ENCODE measurements around the gene MLLT10. TPM values are rescaled to one million over a fixed set of nuclear protein-coding genes. Genes with fewer than 3 reads are reported as not detected.

MLLT10 gene
- total and polyA plus RNA-seq, 9 donors = 20.7 to 30.6 (median 25.5) TPM

- Histone ChIP-seq H3K27me3 (ENCODE audit: control insufficient read depth, insufficient read depth, low read length) (no peaks in the 10 kb centered on the region), H3K36me3 (ENCODE audit: control insufficient read depth, insufficient read depth, low read length) (peaks cover 3% of the 10 kb centered on the region), H3K4me1 (ENCODE audit: control insufficient read depth, insufficient read depth, low read length) (peaks cover 9% of the 10 kb centered on the region), H3K4me3 (ENCODE audit: low read length) (no peak overlapping the region), H3K27ac (ENCODE audit: low read length) (no peak overlapping the region), H3K9me3 (replicated peaks; ENCODE audit: control insufficient read depth, low read depth, low read length) (no peaks in the 10 kb centered on the region)
- WGBS (ENCODE audit: insufficient coverage) = 42% methylated on average over 3 of the region's 3 CpGs
- DNase-seq = peak; percentile 53
Observed at GRCh38 chr10:21726601-21727225, 192.7 kb downstream of the MLLT10 start.

DNA sequence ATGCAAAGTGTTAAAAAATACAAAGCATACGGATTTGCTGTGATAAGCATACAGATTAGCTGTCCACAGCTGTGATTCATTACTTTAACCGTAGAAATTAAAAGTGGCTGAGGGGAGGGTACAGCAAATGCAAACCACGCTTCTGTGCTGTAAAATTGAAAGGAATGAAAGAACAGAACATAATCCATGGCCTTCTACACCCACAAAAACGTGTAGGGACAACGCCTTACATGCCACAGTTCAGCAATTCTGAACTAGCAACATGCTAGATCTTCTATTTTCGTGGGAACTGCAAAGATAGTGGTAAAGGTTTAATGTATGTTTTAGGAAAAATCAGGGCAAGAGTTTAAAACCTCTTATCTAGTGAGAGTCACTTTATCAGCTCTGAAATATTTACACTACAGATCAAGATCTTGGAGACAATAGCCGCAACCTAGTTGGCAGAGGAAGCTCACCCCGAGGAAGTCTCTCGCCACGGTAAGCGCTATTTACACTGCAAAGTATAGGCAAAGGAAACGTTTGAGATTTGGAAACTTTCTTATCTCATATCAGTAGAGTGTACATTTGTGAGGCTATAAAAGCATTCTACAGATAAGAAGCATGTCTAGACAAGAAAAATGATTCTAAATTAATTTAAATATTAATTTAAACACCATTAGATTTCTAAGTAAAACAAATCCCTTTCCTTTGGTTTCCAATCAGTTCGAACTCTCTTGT lies 193.6 kb downstream of the MLLT10 start:
- peaks cover 9% of the 10 kb centered on the region for H3K4me1 ChIP-seq (ENCODE audit: control insufficient read depth, insufficient read depth, low read length)
- no CpG with 5 or more reads among the region's 13 CpGs for WGBS (ENCODE audit: insufficient coverage)
- DNase-seq = no peak
- peak overlapping the region; percentile 30 for H3K27ac ChIP-seq (ENCODE audit: low read length)
- H3K36me3 ChIP-seq (ENCODE audit: control insufficient read depth, insufficient read depth, low read length) = peaks cover 3% of the 10 kb centered on the region
- H3K4me3 ChIP-seq (ENCODE audit: low read length) = no peak overlapping the region
- no peaks in the 10 kb centered on the region for H3K27me3 ChIP-seq (ENCODE audit: control insufficient read depth, insufficient read depth, low read length)
- no peaks in the 10 kb centered on the region for H3K9me3 ChIP-seq (replicated peaks; ENCODE audit: control insufficient read depth, low read depth, low read length)

DNA sequence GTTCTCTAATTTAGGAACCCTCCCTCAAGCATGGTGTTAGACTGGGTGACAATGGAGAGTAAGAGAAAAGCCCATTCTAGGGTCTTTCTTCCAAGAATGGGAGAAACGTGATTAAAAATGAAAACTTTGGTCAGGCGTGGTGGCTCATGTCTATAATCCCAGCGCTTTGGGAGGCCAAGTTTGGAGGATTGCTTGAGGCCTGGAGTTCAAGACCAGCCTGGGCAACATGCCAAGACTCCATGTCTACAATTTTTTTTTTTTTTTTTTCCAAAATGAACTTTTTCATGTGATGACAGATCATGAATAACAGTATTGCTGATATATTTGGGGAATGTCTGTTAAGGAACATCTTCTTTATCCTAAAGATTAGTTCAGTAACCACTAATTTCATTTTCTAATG lies 194.6 kb downstream of the MLLT10 start:
- H3K9me3 ChIP-seq (replicated peaks; ENCODE audit: control insufficient read depth, low read depth, low read length) = no peaks in the 10 kb centered on the region
- H3K27ac ChIP-seq (ENCODE audit: low read length) = no peak overlapping the region
- 82% methylated on average over 2 of the region's 3 CpGs for WGBS (ENCODE audit: insufficient coverage)
- no peak for DNase-seq
- no peak overlapping the region for H3K4me3 ChIP-seq (ENCODE audit: low read length)
- H3K27me3 ChIP-seq (ENCODE audit: control insufficient read depth, insufficient read depth, low read length) = no peaks in the 10 kb centered on the region
- peaks cover 5% of the 10 kb centered on the region for H3K36me3 ChIP-seq (ENCODE audit: control insufficient read depth, insufficient read depth, low read length)
- peaks cover 9% of the 10 kb centered on the region for H3K4me1 ChIP-seq (ENCODE audit: control insufficient read depth, insufficient read depth, low read length)

- DNase-seq = peak; percentile 90
- no peaks in the 10 kb centered on the region for H3K27me3 ChIP-seq (ENCODE audit: control insufficient read depth, insufficient read depth, low read length)
- H3K4me1 ChIP-seq (ENCODE audit: control insufficient read depth, insufficient read depth, low read length) = peaks cover 6% of the 10 kb centered on the region
- no peak overlapping the region for H3K27ac ChIP-seq (ENCODE audit: low read length)
- 6% methylated on average over 2 of the region's 10 CpGs for WGBS (ENCODE audit: insufficient coverage)
- H3K4me3 ChIP-seq (ENCODE audit: low read length) = no peak overlapping the region
- no peaks in the 10 kb centered on the region for H3K9me3 ChIP-seq (replicated peaks; ENCODE audit: control insufficient read depth, low read depth, low read length)
- H3K36me3 ChIP-seq (ENCODE audit: control insufficient read depth, insufficient read depth, low read length) = peaks cover 24% of the 10 kb centered on the region
Observed at GRCh38 chr10:21732067-21732772, 198.2 kb downstream of the MLLT10 start.

DNA sequence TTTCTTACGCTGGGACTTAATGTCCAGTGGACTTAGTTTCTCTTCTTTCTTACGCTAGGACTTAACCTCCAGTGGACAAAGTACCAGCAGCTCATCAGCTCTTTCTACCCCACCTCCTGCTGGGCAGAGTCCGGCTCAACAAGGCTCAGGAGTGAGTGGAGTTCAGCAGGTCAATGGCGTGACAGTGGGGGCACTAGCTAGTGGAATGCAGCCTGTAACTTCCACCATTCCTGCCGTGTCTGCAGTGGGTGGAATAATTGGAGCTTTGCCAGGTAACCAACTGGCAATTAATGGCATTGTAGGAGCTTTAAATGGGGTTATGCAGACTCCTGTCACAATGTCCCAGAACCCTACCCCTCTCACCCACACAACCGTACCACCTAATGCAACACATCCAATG lies 199.7 kb downstream of the MLLT10 start:
- H3K4me3 ChIP-seq (ENCODE audit: low read length) = no peak overlapping the region
- peaks cover 3% of the 10 kb centered on the region for H3K4me1 ChIP-seq (ENCODE audit: control insufficient read depth, insufficient read depth, low read length)
- no peak overlapping the region for H3K27ac ChIP-seq (ENCODE audit: low read length)
- no peaks in the 10 kb centered on the region for H3K9me3 ChIP-seq (replicated peaks; ENCODE audit: control insufficient read depth, low read depth, low read length)
- no peak for DNase-seq
- H3K36me3 ChIP-seq (ENCODE audit: control insufficient read depth, insufficient read depth, low read length) = peaks cover 32% of the 10 kb centered on the region
- H3K27me3 ChIP-seq (ENCODE audit: control insufficient read depth, insufficient read depth, low read length) = no peaks in the 10 kb centered on the region
- no CpG with 5 or more reads among the region's 6 CpGs for WGBS (ENCODE audit: insufficient coverage)

DNA sequence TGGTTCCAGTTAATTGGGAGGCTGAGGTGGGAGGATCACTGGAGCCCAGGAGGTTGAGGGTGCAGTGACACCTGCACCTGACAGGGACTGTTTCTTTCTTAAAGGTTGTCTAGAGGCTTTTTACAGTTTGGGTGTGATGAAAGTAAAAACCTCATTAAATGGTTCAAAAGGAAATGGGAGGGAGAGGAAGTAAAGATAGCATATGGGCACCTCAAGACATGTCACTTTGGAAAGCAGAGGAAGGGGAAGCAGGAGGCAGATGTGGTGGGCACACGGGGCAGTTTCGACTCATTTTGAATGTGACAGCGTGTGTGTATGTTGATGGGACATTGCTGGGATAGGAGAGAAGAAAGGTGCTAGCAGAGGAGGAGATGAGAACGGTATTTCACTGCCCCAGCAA lies 203.1 kb downstream of the MLLT10 start:
- Histone ChIP-seq H3K36me3 (ENCODE audit: control insufficient read depth, insufficient read depth, low read length) (peaks cover 45% of the 10 kb centered on the region), H3K27ac (ENCODE audit: low read length) (no peak overlapping the region), H3K4me3 (ENCODE audit: low read length) (no peak overlapping the region), H3K27me3 (ENCODE audit: control insufficient read depth, insufficient read depth, low read length) (no peaks in the 10 kb centered on the region), H3K4me1 (ENCODE audit: control insufficient read depth, insufficient read depth, low read length) (peaks cover 3% of the 10 kb centered on the region), H3K9me3 (replicated peaks; ENCODE audit: control insufficient read depth, low read depth, low read length) (no peaks in the 10 kb centered on the region)
- 78% methylated on average over 4 of the region's 4 CpGs for WGBS (ENCODE audit: insufficient coverage)
- no peak for DNase-seq

DNA sequence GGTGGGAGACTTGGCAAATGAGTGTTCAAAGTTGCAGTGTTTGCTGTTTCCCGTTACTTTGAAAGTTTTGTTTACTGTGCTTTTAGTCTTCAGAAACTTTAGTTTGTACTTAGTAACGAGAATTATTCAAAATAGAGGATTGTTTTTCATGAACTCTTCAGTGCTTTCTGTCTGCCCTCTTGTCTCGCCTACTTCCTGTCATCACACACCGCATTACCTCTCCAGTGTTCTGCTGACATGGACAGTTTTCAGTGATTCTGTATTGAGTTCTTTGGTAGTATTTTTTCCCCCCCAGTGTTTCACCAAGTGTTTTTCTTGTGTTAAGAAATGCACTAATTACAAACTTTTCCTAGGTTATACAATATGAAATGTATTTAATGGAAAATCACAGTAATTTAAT lies 207.0 kb downstream of the MLLT10 start:
- Histone ChIP-seq H3K4me3 (ENCODE audit: low read length) (no peak overlapping the region), H3K27ac (ENCODE audit: low read length) (no peak overlapping the region), H3K4me1 (ENCODE audit: control insufficient read depth, insufficient read depth, low read length) (no peaks in the 10 kb centered on the region), H3K27me3 (ENCODE audit: control insufficient read depth, insufficient read depth, low read length) (no peaks in the 10 kb centered on the region), H3K36me3 (ENCODE audit: control insufficient read depth, insufficient read depth, low read length) (peaks cover 52% of the 10 kb centered on the region), H3K9me3 (replicated peaks; ENCODE audit: control insufficient read depth, low read depth, low read length) (no peaks in the 10 kb centered on the region)
- WGBS (ENCODE audit: insufficient coverage) = no CpG with 5 or more reads among the region's 4 CpGs
- DNase-seq = no peak

DNA sequence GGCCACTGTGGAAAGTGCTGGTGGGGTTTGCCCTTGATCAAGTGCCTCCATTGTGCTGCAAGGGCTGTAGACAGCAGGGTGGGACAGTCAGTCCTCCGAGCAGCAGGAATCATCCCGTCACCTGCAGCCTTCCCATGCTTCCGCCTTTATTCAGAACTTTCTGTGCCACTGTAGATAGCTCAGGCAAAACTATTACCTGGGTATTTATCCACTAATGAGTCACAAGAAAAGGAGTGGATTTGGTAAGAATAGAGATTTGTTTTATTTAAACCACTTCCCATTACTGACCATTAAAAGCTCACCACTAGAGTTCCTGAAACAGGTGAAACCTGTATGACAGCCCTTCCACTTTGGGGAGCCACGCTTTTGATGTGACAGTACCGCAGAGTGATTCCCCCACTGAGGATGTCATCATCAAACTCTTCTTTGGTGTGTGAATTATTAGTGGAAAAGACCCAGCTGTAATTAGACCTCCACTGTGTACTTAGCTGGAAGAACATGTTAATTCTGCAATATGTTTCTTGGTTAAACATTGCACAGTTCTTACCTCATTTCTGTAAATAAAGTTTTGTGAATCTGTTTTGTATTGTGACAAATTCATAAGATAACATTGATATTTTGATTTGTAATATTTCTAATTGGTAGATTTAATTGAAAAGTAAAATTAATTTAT lies 208.8 kb downstream of the MLLT10 start:
- no CpG with 5 or more reads among the region's 5 CpGs for WGBS (ENCODE audit: insufficient coverage)
- Histone ChIP-seq H3K27me3 (ENCODE audit: control insufficient read depth, insufficient read depth, low read length) (no peaks in the 10 kb centered on the region), H3K4me1 (ENCODE audit: control insufficient read depth, insufficient read depth, low read length) (no peaks in the 10 kb centered on the region), H3K4me3 (ENCODE audit: low read length) (no peak overlapping the region), H3K27ac (ENCODE audit: low read length) (no peak overlapping the region), H3K9me3 (replicated peaks; ENCODE audit: control insufficient read depth, low read depth, low read length) (no peaks in the 10 kb centered on the region), H3K36me3 (ENCODE audit: control insufficient read depth, insufficient read depth, low read length) (peaks cover 45% of the 10 kb centered on the region)
- DNase-seq = no peak

- WGBS (ENCODE audit: insufficient coverage) = 86% methylated on average over 11 of the region's 11 CpGs
- no peak overlapping the region for H3K27ac ChIP-seq (ENCODE audit: low read length)
- no peaks in the 10 kb centered on the region for H3K9me3 ChIP-seq (replicated peaks; ENCODE audit: control insufficient read depth, low read depth, low read length)
- no peaks in the 10 kb centered on the region for H3K4me1 ChIP-seq (ENCODE audit: control insufficient read depth, insufficient read depth, low read length)
- DNase-seq = no peak
- H3K27me3 ChIP-seq (ENCODE audit: control insufficient read depth, insufficient read depth, low read length) = no peaks in the 10 kb centered on the region
- H3K4me3 ChIP-seq (ENCODE audit: low read length) = no peak overlapping the region
- H3K36me3 ChIP-seq (ENCODE audit: control insufficient read depth, insufficient read depth, low read length) = peaks cover 40% of the 10 kb centered on the region
Observed at GRCh38 chr10:21744223-21744622, 210.2 kb downstream of the MLLT10 start.

DNA sequence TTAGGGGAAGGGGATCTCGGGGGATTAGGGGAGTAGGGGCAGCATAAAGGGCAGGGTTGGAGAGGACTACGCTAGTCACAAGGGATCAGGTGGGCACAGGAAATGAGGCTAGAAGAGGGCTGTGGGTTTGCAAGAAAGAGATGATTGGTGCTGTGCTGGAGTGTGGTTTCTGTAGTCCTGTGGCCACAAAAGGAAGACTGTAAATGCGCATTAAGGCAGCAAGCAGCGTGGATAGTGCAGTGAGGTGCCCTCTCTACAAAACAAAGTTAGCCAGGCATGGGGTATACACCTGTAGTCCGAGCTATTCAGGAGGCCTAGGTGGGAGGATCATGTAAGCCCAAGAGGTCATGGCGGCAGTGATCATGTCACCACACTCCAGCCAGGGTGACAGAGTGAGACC lies 212.1 kb downstream of the MLLT10 start:
- Histone ChIP-seq H3K36me3 (ENCODE audit: control insufficient read depth, insufficient read depth, low read length) (peaks cover 27% of the 10 kb centered on the region), H3K27me3 (ENCODE audit: control insufficient read depth, insufficient read depth, low read length) (no peaks in the 10 kb centered on the region), H3K27ac (ENCODE audit: low read length) (no peak overlapping the region), H3K4me3 (ENCODE audit: low read length) (no peak overlapping the region), H3K9me3 (replicated peaks; ENCODE audit: control insufficient read depth, low read depth, low read length) (no peaks in the 10 kb centered on the region), H3K4me1 (ENCODE audit: control insufficient read depth, insufficient read depth, low read length) (no peaks in the 10 kb centered on the region)
- WGBS (ENCODE audit: insufficient coverage) = 85% methylated on average over 4 of the region's 6 CpGs
- no peak for DNase-seq
